Measurements from ENCODE around the gene GIPC3.

Gene GIPC3

GRCh38 chr19:3538258-3538929, 46.9 kb upstream of the GIPC3 start:
- TF ChIP-seq CTCF (IDR thresholded peaks at IDR 0.05): no peak

GRCh38 chr19:3538965-3539755, 46.1 kb upstream of the GIPC3 start, which contains the start of gene TEKTIP1:
Gene TEKTIP1 (plus strand): TSS chr19:3539174. CDS start chr19:3539178, 4 bp downstream.
- TF ChIP-seq CTCF (IDR thresholded peaks at IDR 0.05): no peak

GRCh38 chr19:3539756-3540118, 45.5 kb upstream of the GIPC3 start:
- no peak for TF ChIP-seq CTCF (IDR thresholded peaks at IDR 0.05)

GRCh38 chr19:3543150-3544057, 41.9 kb upstream of the GIPC3 start:
- no peak for TF ChIP-seq CTCF (IDR thresholded peaks at IDR 0.05)

- no peak for TF ChIP-seq CTCF (IDR thresholded peaks at IDR 0.05)
Measured at GRCh38 chr19:3544058-3544376, 41.3 kb upstream of the GIPC3 start.

- peak; percentile 98 for TF ChIP-seq CTCF (IDR thresholded peaks at IDR 0.05)
Measured at GRCh38 chr19:3544742-3545668, 40.3 kb upstream of the GIPC3 start.

- no peak for TF ChIP-seq CTCF (IDR thresholded peaks at IDR 0.05)
Measured at GRCh38 chr19:3545669-3546034, 39.6 kb upstream of the GIPC3 start.

All from LNCAP (cell line).